Calu3 (cell line): ENCODE results near the gene COX6B2. TPM values are rescaled to one million over a fixed set of nuclear protein-coding genes. Genes with fewer than 3 reads are reported as not detected.

Experiments
- BruUV-seq: library from RNA; stranded (reverse); fragments of 400-500 nt; replicated peaks from 2 replicates; lab custom pipeline; 2021; lab: Mats Ljungman, UMichigan
- CTCF ChIA-PET: fragments of 300-600 bp; sonication (Branson Sonifier 250); formaldehyde crosslinking; loops from one replicate; lab custom pipeline; 2022; ENCODE audit warnings: antibody characterized with exemption; lab: Charles Lee
- DNase-seq: peaks from one replicate; pipeline ENCODE4 v3.0.0; 2022
- H3K27ac Mint-ChIP-seq: one replicate; pipeline ENCODE4 v1.8.0; 2022; ENCODE audit warnings: mixed read lengths; ENCODE audit not compliant: unreplicated experiment
- H3K27me3 Mint-ChIP-seq: one replicate; pipeline ENCODE4 v1.8.0; 2022; ENCODE audit warnings: mixed read lengths; ENCODE audit not compliant: unreplicated experiment
- H3K36me3 Mint-ChIP-seq: one replicate; pipeline ENCODE4 v1.8.0; 2022; ENCODE audit warnings: mild to moderate bottlenecking, moderate library complexity, mixed read lengths; ENCODE audit not compliant: insufficient read depth, unreplicated experiment
- H3K4me1 Mint-ChIP-seq: one replicate; pipeline ENCODE4 v1.8.0; 2022; ENCODE audit warnings: mild to moderate bottlenecking, low read depth, mixed read lengths; ENCODE audit not compliant: unreplicated experiment
- H3K4me3 Mint-ChIP-seq: one replicate; pipeline ENCODE4 v1.8.0; 2022; ENCODE audit warnings: mild to moderate bottlenecking, low read depth, moderate library complexity, mixed read lengths; ENCODE audit not compliant: unreplicated experiment
- H3K9me3 Mint-ChIP-seq: one replicate; pipeline ENCODE4 v1.8.0; 2022; ENCODE audit warnings: low read depth, mixed read lengths; ENCODE audit not compliant: unreplicated experiment
- CTCF ChIP-seq: fragments of 200-600 bp; IDR thresholded peaks from one replicate; pipeline ENCODE4 v1.8.0; 2022; ENCODE audit warnings: antibody characterized with exemption; ENCODE audit not compliant: unreplicated experiment
- intact Hi-C: fragments of 100-400 bp; cut with micrococcal nuclease; formaldehyde crosslinking; loops from one replicate; pipeline ENCODE4 v1.10.0; 2022; ENCODE audit not compliant: unreplicated experiment
- total RNA-seq: library from RNA; stranded (reverse); gene quantifications from 2 replicates; pipeline ENCODE4 v1.2.3, GENCODE V29; 2022

COX6B2 gene
- total RNA-seq, 1 experiment from 2014 or later = 3.4 TPM

GRCh38 chr19:55322204-55322885 is 32.2 kb downstream of the COX6B2 start:
- H3K4me1 Mint-ChIP-seq = peaks cover 9% of the 10 kb centered on the region
- no peaks in the 10 kb centered on the region for H3K9me3 Mint-ChIP-seq
- H3K4me3 Mint-ChIP-seq = no peak overlapping the region
- intact Hi-C loops = no loop called here
- no peaks in the 10 kb centered on the region for H3K36me3 Mint-ChIP-seq
- CTCF ChIA-PET = interaction anchor here (0.6 to 1.2 kb wide), 4 partner anchors 9 to 30 kb away, joined by 3 to 5 read pairs (median 4); partner anchors contain the start of gene KMT5C
- H3K27ac Mint-ChIP-seq = no peak overlapping the region
- BruUV-seq = no TSS peak
- TF ChIP-seq CTCF = no peak
- no peak for DNase-seq
- H3K27me3 Mint-ChIP-seq = peaks cover 17% of the 10 kb centered on the region

GRCh38 chr19:55321466-55322137 is 32.9 kb downstream of the COX6B2 start:
- CTCF ChIA-PET = interaction anchor here (0.6 to 1.0 kb wide), 2 partner anchors 9 to 20 kb away, joined by 3 read pairs; no protein-coding TSS in a partner anchor
- Mint-ChIP-seq H3K36me3 (no peaks in the 10 kb centered on the region), H3K27ac (no peak overlapping the region), H3K9me3 (no peaks in the 10 kb centered on the region), H3K4me1 (peaks cover 9% of the 10 kb centered on the region), H3K4me3 (no peak overlapping the region), H3K27me3 (peaks cover 17% of the 10 kb centered on the region)
- DNase-seq = no peak
- no TSS peak for BruUV-seq
- intact Hi-C loops = no loop called here
- TF ChIP-seq CTCF = no peak

GRCh38 chr19:55320844-55321419 is 33.6 kb downstream of the COX6B2 start:
- H3K27ac Mint-ChIP-seq = no peak overlapping the region
- H3K4me1 Mint-ChIP-seq = peaks cover 9% of the 10 kb centered on the region
- TF ChIP-seq CTCF = no peak
- no TSS peak for BruUV-seq
- no peak overlapping the region for H3K4me3 Mint-ChIP-seq
- CTCF ChIA-PET = no interaction called here
- no peaks in the 10 kb centered on the region for H3K9me3 Mint-ChIP-seq
- H3K36me3 Mint-ChIP-seq = no peaks in the 10 kb centered on the region
- intact Hi-C loops = no loop called here
- H3K27me3 Mint-ChIP-seq = peaks cover 17% of the 10 kb centered on the region
- DNase-seq = no peak

GRCh38 chr19:55319785-55320184 is 34.7 kb downstream of the COX6B2 start:
- Mint-ChIP-seq H3K27ac (no peak overlapping the region), H3K27me3 (peaks cover 17% of the 10 kb centered on the region), H3K9me3 (no peaks in the 10 kb centered on the region), H3K4me3 (no peak overlapping the region), H3K36me3 (no peaks in the 10 kb centered on the region), H3K4me1 (peaks cover 9% of the 10 kb centered on the region)
- TF ChIP-seq CTCF = no peak
- intact Hi-C loops = no loop called here
- DNase-seq = no peak
- CTCF ChIA-PET = no interaction called here
- BruUV-seq = no TSS peak
